Coronary artery (tissue), 2 donors: ENCODE data around the gene MYO6.

ENCODE experiments used
- DNase-seq: peaks from one replicate; pipeline ENCODE4 v3.0.0-alpha.2; 2017; ENCODE audit warnings: low spot score
- H3K27ac ChIP-seq, 2 donors: fragments of 200-600 bp; sonication (generic); one replicate each; pipeline ENCODE4 v1.5.1; 2016 to 2019
- H3K4me3 ChIP-seq: fragments of 200-600 bp; sonication (generic); 2 replicates; pipeline ENCODE4 v1.5.1; 2016; ENCODE audit warnings: mild to moderate bottlenecking, moderate library complexity
- CTCF ChIP-seq: fragments of 200-600 bp; sonication (generic); IDR thresholded peaks from one replicate; pipeline ENCODE4 v1.5.1; 2019; ENCODE audit warnings: antibody characterized with exemption

MYO6 gene

GRCh38 chr6:75762063-75762462 is 13.0 kb downstream of the MYO6 start:
- H3K27ac ChIP-seq = no peak overlapping the region
- no peak for DNase-seq
- H3K4me3 ChIP-seq = no peak overlapping the region
- TF ChIP-seq CTCF = no peak

GRCh38 chr6:75766387-75766786 is 17.3 kb downstream of the MYO6 start:
- no peak overlapping the region for H3K4me3 ChIP-seq
- H3K27ac ChIP-seq = no peak overlapping the region
- no peak for TF ChIP-seq CTCF
- no peak for DNase-seq

GRCh38 chr6:75770844-75771243 is 21.8 kb downstream of the MYO6 start:
- no peak overlapping the region for H3K4me3 ChIP-seq
- TF ChIP-seq CTCF = no peak
- no peak overlapping the region for H3K27ac ChIP-seq
- no peak for DNase-seq

GRCh38 chr6:75775219-75775618 is 26.2 kb downstream of the MYO6 start:
- no peak overlapping the region for H3K4me3 ChIP-seq
- no peak for TF ChIP-seq CTCF
- no peak overlapping the region for H3K27ac ChIP-seq
- no peak for DNase-seq

GRCh38 chr6:75776461-75776860 is 27.4 kb downstream of the MYO6 start:
- TF ChIP-seq CTCF = no peak
- no peak overlapping the region for H3K27ac ChIP-seq
- no peak overlapping the region for H3K4me3 ChIP-seq
- DNase-seq = no peak

GRCh38 chr6:75778757-75779156 is 29.7 kb downstream of the MYO6 start:
- no peak for DNase-seq
- TF ChIP-seq CTCF = no peak
- no peak overlapping the region for H3K4me3 ChIP-seq
- H3K27ac ChIP-seq = no peak overlapping the region

- Histone ChIP-seq H3K27ac (no peak overlapping the region), H3K4me3 (no peak overlapping the region)
- no peak for DNase-seq
- no peak for TF ChIP-seq CTCF
These were observed 37.1 kb downstream of the MYO6 start for GRCh38 chr6:75786152-75786551.
